HCT116 (cell line): Measurements from ENCODE around the gene LIPA. TPM values are rescaled to one million over a fixed set of nuclear protein-coding genes. Genes with fewer than 3 reads are reported as not detected.

Source experiments
- ATAC-seq: fragments of 200-7000 bp; cut with Tn5 transposase; 2 replicates; pipeline ENCODE4 v1.9.1; 2020; ENCODE audit warnings: mild to moderate bottlenecking, moderate library complexity
- BruUV-seq: library from RNA; stranded (reverse); fragments of 400-500 nt; replicated peaks from 2 replicates; lab custom pipeline; 2021; lab: Mats Ljungman, UMichigan
- CTCF ChIA-PET: fragments of 300-600 bp; sonication (Branson Sonifier 250); formaldehyde crosslinking; loops from one replicate; lab custom pipeline; 2021; ENCODE audit warnings: antibody characterized with exemption; lab: Charles Lee
- POLR2A ChIA-PET: fragments of 300-600, 350-600 bp; sonication (Branson Sonifier 250); formaldehyde crosslinking; loops from one replicate; lab custom pipeline; 2021; ENCODE audit warnings: antibody characterized with exemption; lab: Charles Lee
- RAD21 ChIA-PET, 2 experiments: fragments of 300-600 bp; sonication (Branson Sonifier 250); formaldehyde crosslinking; loops; one replicate each; lab custom pipeline; 2023; ENCODE audit warnings: low total read pairs in 2 of 2; ENCODE audit not compliant: uncharacterized antibody in 2 of 2, unreplicated experiment in 2 of 2, low non-redundant PET in 1 of 2; lab: Charles Lee
- DNase-seq: peaks from one replicate; pipeline ENCODE4 v3.0.0-alpha.2; 2010; ENCODE audit warnings: low read depth, low spot score
- H2AFZ ChIP-seq: fragments of 200-600 bp; shearing (Covaris generic), sonication (generic); 2 replicates; pipeline ENCODE4 v1.6.1; 2017; ENCODE audit warnings: low read depth, mixed run types, mixed read lengths, antibody characterized with exemption, low read length; ENCODE audit not compliant: poor library complexity, severe bottlenecking
- H3K27ac ChIP-seq: 2 replicates; pipeline ENCODE4 v1.5.1; 2012; ENCODE audit warnings: low read depth, low read length
- H3K27me3 ChIP-seq: fragments of 200-600 bp; sonication (generic); 2 replicates; pipeline ENCODE4 v1.6.1; 2016; ENCODE audit warnings: mixed run types, low read length, mixed read lengths; ENCODE audit not compliant: insufficient read depth
- H3K36me3 ChIP-seq, 2 experiments: fragments of 200-500 bp in 1 of 2; fragments of 200-600 bp in 1 of 2; sonication (Bioruptor generic) in 1 of 2; sonication (generic) in 1 of 2; 2 replicates each; pipeline versions ENCODE4 v1.5.1 to v1.6.1; 2014 to 2016; ENCODE audit warnings: low read length in 2 of 2, inconsistent platforms in 1 of 2, mixed read lengths in 1 of 2, mixed run types in 1 of 2; ENCODE audit not compliant: insufficient read depth in 2 of 2, control insufficient read depth in 1 of 2
- H3K4me1 ChIP-seq, 2 experiments: fragments of 200-600 bp in 1 of 2; sonication (generic) in 1 of 2; 2 replicates each; pipeline versions ENCODE4 v1.5.1 to v1.6.1; 2012 to 2017; ENCODE audit warnings: low read length in 2 of 2, inconsistent platforms in 1 of 2, mild to moderate bottlenecking in 1 of 2, mixed read lengths in 1 of 2, mixed run types in 1 of 2, moderate library complexity in 1 of 2; ENCODE audit not compliant: insufficient read depth in 2 of 2, control insufficient read depth in 1 of 2
- H3K4me2 ChIP-seq: fragments of 200-600 bp; sonication (generic); 2 replicates; pipeline ENCODE4 v1.6.1; 2017; ENCODE audit warnings: mixed run types, low read length, mixed read lengths
- H3K4me3 ChIP-seq, 2 experiments: fragments of 200-600 bp in 1 of 2; sonication (generic) in 1 of 2; replicated peaks in 1 of 2; 2 replicates each; pipeline ENCODE4 v1.5.1; 2011 to 2016; ENCODE audit warnings: low read length in 2 of 2, control low read depth in 1 of 2, low read depth in 1 of 2, mild to moderate bottlenecking in 1 of 2, mixed read lengths in 1 of 2, mixed run types in 1 of 2
- H3K79me2 ChIP-seq: fragments of 200-600 bp; sonication (generic); 2 replicates; pipeline ENCODE4 v1.6.1; 2017; ENCODE audit warnings: mild to moderate bottlenecking, mixed run types, low read length, moderate library complexity, mixed read lengths; ENCODE audit not compliant: insufficient read depth
- H3K9ac ChIP-seq: fragments of 200-600 bp; sonication (generic); 2 replicates; pipeline ENCODE4 v1.6.1; 2016; ENCODE audit warnings: low read length, mixed read lengths
- H3K9me2 ChIP-seq: fragments of 200-600 bp; sonication (generic), shearing (Covaris generic); 2 replicates; pipeline ENCODE4 v1.6.1; 2017; ENCODE audit warnings: mixed run types, mild to moderate bottlenecking, moderate library complexity; ENCODE audit not compliant: insufficient read depth
- H3K9me3 ChIP-seq, 2 experiments: fragments of 200-500 bp in 1 of 2; fragments of 200-600 bp in 1 of 2; sonication (Bioruptor generic) in 1 of 2; sonication (generic) in 1 of 2; 2 replicates each; pipeline ENCODE4 v1.6.1; 2014 to 2017; ENCODE audit warnings: low read length in 2 of 2, mixed read lengths in 2 of 2, inconsistent platforms in 1 of 2, low read depth in 1 of 2, mild to moderate bottlenecking in 1 of 2, mixed run types in 1 of 2, moderate library complexity in 1 of 2; ENCODE audit not compliant: control insufficient read depth in 1 of 2, insufficient read depth in 1 of 2
- H4K20me1 ChIP-seq: fragments of 200-600 bp; sonication (generic), shearing (Covaris generic); 2 replicates; pipeline ENCODE4 v1.6.1; 2017; ENCODE audit warnings: mixed run types, mild to moderate bottlenecking, moderate library complexity; ENCODE audit not compliant: insufficient read depth
- CBX3 ChIP-seq: IDR thresholded peaks from 2 replicates; pipeline ENCODE4 v1.6.1; 2012; ENCODE audit warnings: low read depth
- ELF1 ChIP-seq: IDR thresholded peaks from 2 replicates; pipeline ENCODE4 v1.6.1; 2012; ENCODE audit warnings: low read depth, borderline replicate concordance
- EZH2 ChIP-seq: fragments of 200-600 bp; sonication (generic); IDR thresholded peaks from 2 replicates; pipeline ENCODE4 v1.6.1; 2017; ENCODE audit warnings: antibody characterized with exemption, mixed run types
- POLR2AphosphoS5 ChIP-seq: IDR thresholded peaks from 2 replicates; pipeline ENCODE4 v1.6.1; 2011; ENCODE audit warnings: mild to moderate bottlenecking, low read depth, low read length, moderate library complexity
- SIN3A ChIP-seq: IDR thresholded peaks from 2 replicates; pipeline ENCODE4 v1.6.1; 2012; ENCODE audit warnings: low read depth
- ZFX ChIP-seq: fragments of 450-650 bp; IDR thresholded peaks from 2 replicates; pipeline ENCODE4 v1.6.1; 2017
- ZNF274 ChIP-seq: fragments of 200-500 bp; sonication (Bioruptor generic); IDR thresholded peaks from 2 replicates; pipeline ENCODE4 v1.6.1; 2014; ENCODE audit warnings: mild to moderate bottlenecking, low read depth, low read length, inconsistent platforms
- intact Hi-C: fragments of 100-400 bp; cut with micrococcal nuclease; formaldehyde crosslinking; loops from 2 replicates; pipeline ENCODE4 v1.10.0; 2022
- total RNA-seq: library from RNA; stranded (reverse); gene quantifications from one replicate; pipeline ENCODE4 v1.2.1, GENCODE V29; 2021; ENCODE audit not compliant: unreplicated experiment
- TF ChIP-seq, protein P1 (sequence below): IDR thresholded peaks from 2 replicates; pipeline ENCODE4 v1.6.1; 2012; ENCODE audit warnings: low read depth

Gene LIPA
- total RNA-seq, 1 experiment from 2014 or later, result 27.1 TPM

GRCh38 chr10:89210794-89211425, 40.7 kb downstream of the LIPA start:
- POLR2A ChIA-PET, result no interaction called here
- ATAC-seq (no peak), DNase-seq (no peak)
- Histone ChIP-seq H3K4me1 (no peaks in the 10 kb centered on the region), H3K27me3 (no peaks in the 10 kb centered on the region), H3K9me3 (no peaks in the 10 kb centered on the region), H4K20me1 (no peaks in the 10 kb centered on the region), H3K79me2 (no peaks in the 10 kb centered on the region), H3K4me2 (no peak overlapping the region), H3K9me2 (no peaks in the 10 kb centered on the region), H3K27ac (no peak overlapping the region), H3K9ac (no peak overlapping the region), H3K4me3 (no peak overlapping the region), H2AFZ (no peak overlapping the region), H3K36me3 (no peaks in the 10 kb centered on the region)
- CTCF ChIA-PET, result interaction anchor here (0.9 to 1.2 kb wide), 2 partner anchors 182 to 224 kb away, joined by 3 read pairs; no protein-coding TSS in a partner anchor
- TF ChIP-seq ZFX (no peak), EZH2 (no peak), POLR2AphosphoS5 (no peak), SIN3A (no peak), ZNF274 (no peak), CBX3 (no peak), ELF1 (no peak)
- TF ChIP-seq, protein P1, sequence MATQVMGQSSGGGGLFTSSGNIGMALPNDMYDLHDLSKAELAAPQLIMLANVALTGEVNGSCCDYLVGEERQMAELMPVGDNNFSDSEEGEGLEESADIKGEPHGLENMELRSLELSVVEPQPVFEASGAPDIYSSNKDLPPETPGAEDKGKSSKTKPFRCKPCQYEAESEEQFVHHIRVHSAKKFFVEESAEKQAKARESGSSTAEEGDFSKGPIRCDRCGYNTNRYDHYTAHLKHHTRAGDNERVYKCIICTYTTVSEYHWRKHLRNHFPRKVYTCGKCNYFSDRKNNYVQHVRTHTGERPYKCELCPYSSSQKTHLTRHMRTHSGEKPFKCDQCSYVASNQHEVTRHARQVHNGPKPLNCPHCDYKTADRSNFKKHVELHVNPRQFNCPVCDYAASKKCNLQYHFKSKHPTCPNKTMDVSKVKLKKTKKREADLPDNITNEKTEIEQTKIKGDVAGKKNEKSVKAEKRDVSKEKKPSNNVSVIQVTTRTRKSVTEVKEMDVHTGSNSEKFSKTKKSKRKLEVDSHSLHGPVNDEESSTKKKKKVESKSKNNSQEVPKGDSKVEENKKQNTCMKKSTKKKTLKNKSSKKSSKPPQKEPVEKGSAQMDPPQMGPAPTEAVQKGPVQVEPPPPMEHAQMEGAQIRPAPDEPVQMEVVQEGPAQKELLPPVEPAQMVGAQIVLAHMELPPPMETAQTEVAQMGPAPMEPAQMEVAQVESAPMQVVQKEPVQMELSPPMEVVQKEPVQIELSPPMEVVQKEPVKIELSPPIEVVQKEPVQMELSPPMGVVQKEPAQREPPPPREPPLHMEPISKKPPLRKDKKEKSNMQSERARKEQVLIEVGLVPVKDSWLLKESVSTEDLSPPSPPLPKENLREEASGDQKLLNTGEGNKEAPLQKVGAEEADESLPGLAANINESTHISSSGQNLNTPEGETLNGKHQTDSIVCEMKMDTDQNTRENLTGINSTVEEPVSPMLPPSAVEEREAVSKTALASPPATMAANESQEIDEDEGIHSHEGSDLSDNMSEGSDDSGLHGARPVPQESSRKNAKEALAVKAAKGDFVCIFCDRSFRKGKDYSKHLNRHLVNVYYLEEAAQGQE, result no peak
- no TSS peak for BruUV-seq
- intact Hi-C loops, result no loop called here
- RAD21 ChIA-PET, result no interaction called here
